HG03571 (cell line): Measurements from ENCODE around the gene SLC25A19.
"Not testable (repeated sequence)": the region's sequence is repeated elsewhere in the genome, so short reads cannot be mapped to it uniquely, and the experiment has no call there.

Experiments
- ATAC-seq: cut with Tn5 transposase; IDR thresholded peaks from one replicate; pipeline ENCODE4 v1.9.1; 2021; ENCODE audit not compliant: unreplicated experiment

SLC25A19 gene

GRCh38 chr17:75267411-75268232 lies 21.6 kb downstream of the SLC25A19 start:
- ATAC-seq, result no peak

DNA sequence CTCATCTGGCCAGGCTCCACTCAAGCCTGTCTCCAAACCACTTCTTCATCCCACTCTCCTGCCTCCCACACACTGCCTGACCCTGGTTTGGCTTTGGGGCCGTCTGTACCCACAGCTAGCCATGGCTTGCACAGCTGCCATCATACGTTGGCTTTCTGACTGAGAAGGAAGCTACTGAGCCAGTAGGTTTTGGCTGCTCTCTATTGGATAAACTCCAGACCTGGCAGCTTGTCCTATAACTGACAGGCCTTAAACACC lies 22.2 kb downstream of the SLC25A19 start:
- ATAC-seq, result no peak

DNA sequence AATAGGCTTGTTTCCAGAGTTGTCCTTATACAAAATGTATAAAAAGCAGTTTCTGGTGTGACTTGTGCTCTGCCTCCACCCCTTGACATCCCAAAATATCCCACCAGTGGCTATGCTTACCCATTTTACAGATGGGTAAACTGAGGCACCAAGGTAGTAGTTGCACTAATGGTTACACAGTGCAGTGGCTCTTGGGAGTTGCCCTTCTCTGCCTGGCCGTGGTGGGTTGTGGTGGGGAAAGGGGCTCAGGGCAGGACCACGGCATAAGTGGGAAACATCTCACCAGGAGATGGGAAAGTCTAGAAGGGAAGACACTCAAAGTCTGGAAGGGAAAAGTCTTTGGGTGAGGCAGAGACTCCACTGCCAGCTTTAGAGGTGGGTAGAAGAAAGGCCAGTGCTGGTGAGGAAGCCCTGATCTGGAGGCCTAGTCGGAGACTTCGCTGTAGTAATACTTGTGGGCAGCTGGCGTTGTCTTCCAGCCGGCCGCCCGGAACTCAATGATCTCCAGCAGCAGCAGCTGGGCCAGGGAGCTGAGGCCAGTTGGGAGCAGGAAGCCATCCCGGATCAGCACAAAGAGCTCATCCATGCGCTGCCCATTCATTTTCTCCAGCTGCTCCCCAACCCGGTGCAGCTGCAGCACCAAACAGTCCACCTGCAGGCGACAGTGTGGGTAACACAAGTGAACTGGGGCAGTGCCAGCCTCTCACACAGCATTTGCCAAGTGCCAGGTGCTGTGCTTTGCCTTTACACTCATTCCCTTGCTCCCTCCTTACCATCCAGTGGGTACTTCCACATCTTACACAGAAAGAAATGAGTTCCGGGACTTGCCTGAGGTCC lies 22.7 kb downstream of the SLC25A19 start:
- ATAC-seq, result no peak

- ATAC-seq, result no peak
Observed at GRCh38 chr17:75265614-75266315, 23.5 kb downstream of the SLC25A19 start.

GRCh38 chr17:75263055-75263454 lies 26.2 kb downstream of the SLC25A19 start:
- ATAC-seq, result no peak

- ATAC-seq, result no peak
Observed at GRCh38 chr17:75262112-75262606, 27.1 kb downstream of the SLC25A19 start.

GRCh38 chr17:75261336-75262111 lies 27.7 kb downstream of the SLC25A19 start, which contains the start of the genes GGA3 and MRPS7:
Gene GGA3, minus strand, starts transcription at chr17:75261606. Its CDS starts 19 bp downstream, at chr17:75261587.
Gene MRPS7, plus strand, starts transcription at chr17:75261879. Its CDS starts 22 bp downstream, at chr17:75261901.
- peak; percentile 83 for ATAC-seq

DNA sequence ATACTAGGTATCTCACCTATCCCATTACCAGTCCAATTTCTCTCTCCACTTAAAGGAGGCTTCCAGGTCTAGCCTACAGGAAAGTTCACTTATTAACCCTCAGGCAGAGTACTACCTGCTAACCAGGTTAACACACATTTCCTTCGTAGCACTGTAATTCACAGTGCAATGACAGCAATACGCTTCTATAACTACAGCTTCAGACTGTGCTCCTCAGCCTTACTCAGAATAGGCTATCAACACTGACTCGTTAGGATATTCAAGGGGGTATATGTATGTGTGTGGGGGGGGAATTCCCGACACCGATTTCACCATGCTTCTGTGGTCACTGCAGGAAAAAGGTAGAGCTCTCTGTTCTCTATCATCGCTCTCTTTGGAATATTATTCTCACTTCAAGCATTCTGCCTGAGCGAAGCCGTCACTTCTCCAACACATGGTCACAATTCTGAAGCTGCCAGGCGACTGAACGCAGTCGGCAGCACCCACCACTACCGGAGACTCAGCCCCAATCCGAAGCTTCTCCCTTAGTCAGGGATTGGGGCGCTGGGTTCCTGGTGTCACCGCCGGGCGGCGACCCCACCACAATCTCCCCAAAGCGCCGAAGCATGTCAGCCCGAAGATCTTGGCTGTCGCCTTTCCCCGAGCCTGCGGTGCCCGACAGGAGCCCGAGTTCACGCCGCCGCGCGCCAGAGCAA lies 28.4 kb downstream of the SLC25A19 start:
- peak; percentile 19 for ATAC-seq

GRCh38 chr17:75257228-75257627 lies 32.0 kb downstream of the SLC25A19 start:
- not testable (repeated sequence) for ATAC-seq

DNA sequence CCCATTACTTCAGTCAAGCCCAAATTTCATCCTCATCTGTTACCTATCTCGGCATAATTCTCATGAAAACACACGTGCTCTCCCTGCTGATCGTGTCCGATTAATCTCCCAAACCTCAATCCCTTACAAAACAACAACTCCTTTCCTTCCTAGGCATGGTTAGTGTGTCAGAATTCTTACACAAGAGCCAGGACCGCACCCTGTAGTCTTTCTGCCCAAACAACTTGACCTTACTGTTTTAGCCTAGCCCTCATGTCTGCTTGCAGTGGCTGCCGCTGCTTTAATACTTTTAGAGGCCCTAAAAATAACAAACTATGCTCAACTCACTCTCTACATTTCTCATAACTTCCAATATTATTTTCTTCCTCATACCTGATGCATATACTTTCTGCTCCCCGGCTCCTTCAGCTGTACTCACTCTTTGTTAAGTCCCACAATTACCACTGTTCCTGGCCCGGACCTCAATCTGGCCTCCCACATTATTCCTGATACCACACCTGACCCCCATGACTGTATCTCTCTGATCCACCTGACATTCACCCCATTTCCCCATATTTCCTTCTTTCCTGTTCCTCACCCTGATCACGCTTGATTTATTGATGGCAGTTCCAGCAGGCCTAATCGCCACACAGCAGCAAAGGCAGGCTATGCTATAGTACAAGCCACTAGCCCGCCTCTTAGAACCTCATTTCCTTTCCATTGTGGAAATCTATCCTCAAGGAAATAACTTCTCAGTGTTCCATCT lies 33.1 kb downstream of the SLC25A19 start:
- not testable (repeated sequence) for ATAC-seq

- ATAC-seq, result no peak
Observed at GRCh38 chr17:75252039-75252816, 37.0 kb downstream of the SLC25A19 start.

GRCh38 chr17:75250009-75250471 lies 39.2 kb downstream of the SLC25A19 start:
- peak; percentile 71 for ATAC-seq

- ATAC-seq, result no peak
Observed at GRCh38 chr17:75249564-75249963, 39.7 kb downstream of the SLC25A19 start.

DNA sequence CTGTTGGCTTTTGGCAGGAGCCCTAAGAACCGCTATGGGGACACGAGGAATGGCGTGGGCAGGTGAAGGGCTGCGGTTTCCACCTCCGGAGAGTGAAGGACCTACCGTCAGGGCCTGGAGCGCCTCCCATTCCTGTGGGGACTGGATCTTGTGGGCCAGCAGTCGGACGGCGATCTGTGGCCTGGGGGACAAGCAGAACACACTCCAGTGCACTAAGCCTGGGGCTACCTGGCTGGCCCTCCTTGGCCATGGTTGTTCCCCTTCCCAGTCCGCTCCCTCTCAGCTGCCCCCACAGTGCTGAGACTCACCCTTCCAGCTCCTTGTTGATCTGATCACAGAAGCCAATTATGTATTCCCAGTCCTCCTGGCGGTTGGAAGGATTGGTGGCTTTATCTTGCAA lies 42.8 kb downstream of the SLC25A19 start:
- ATAC-seq, result no peak

GRCh38 chr17:75245011-75245410 lies 44.2 kb downstream of the SLC25A19 start:
- ATAC-seq, result no peak

- no peak for ATAC-seq
Observed at GRCh38 chr17:75244133-75244866, 44.9 kb downstream of the SLC25A19 start.

DNA sequence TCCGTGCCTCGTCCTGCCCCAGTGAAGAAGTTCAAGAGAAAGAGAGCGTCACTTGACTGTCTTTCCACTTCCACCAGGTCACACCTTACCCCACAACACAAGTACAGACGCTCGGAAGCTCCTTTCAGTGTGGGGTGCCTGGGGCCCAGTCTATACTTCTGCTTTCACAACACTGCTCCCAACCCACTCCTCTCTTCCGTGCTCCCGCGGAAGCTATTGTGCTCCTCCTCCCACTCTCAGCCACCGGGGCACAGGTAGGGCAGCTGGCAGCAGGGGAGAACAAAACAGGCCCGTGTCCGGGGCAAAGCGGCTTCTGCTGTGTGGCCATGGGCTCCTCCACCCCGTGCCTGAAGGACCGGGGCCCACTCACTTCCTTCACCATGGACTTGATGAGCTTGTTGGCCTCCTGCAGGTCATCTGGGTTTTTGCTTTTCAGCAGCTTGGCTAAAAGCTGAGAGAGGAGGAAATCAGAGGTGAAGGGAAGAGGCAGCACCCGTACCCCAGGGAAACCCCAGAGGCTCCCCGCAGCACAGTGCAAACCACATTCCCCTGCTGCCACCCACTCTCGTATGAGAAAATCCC lies 46.7 kb downstream of the SLC25A19 start:
- no peak for ATAC-seq
